H1 (cell line): ENCODE results near the gene TOP1. TPM values are rescaled to one million over a fixed set of nuclear protein-coding genes. Genes with fewer than 3 reads are reported as not detected.

Source experiments
- CTCF ChIA-PET: fragments of 300-600 bp; sonication (Branson Sonifier 250); formaldehyde crosslinking; loops from one replicate; lab custom pipeline; 2021; ENCODE audit not compliant: partially characterized antibody; lab: Charles Lee
- POLR2A ChIA-PET: fragments of 300-600 bp; sonication (Branson Sonifier 250); formaldehyde crosslinking; loops from one replicate; lab custom pipeline; 2021; ENCODE audit warnings: inconsistent platforms; ENCODE audit not compliant: partially characterized antibody; lab: Charles Lee
- DNase-seq, 2 experiments: peaks; one replicate each; pipeline versions ENCODE4 v3.0.0 to v3.0.0-alpha.2; 2010 to 2022; ENCODE audit warnings: low spot score in 2 of 2, low read depth in 1 of 2, mixed read lengths in 1 of 2
- FAIRE-seq: peaks from 2 replicates; lab custom pipeline; 2011; peaks lifted over from hg19 to GRCh38; lab: Jason Lieb, UNC
- H2AFZ ChIP-seq: 2 replicates; pipeline ENCODE4 v1.8.1; 2012; ENCODE audit warnings: low read length, inconsistent platforms
- H2AK5ac ChIP-seq: 2 replicates; pipeline ENCODE4 v1.6.1; 2013; ENCODE audit warnings: low read depth, low read length
- H2BK120ac ChIP-seq: replicated peaks from 2 replicates; pipeline ENCODE3; 2013; ENCODE audit warnings: low read depth, low read length, inconsistent platforms
- H2BK12ac ChIP-seq: 2 replicates; pipeline ENCODE4 v1.6.1; 2013; ENCODE audit warnings: low read depth, low read length
- H2BK15ac ChIP-seq: 2 replicates; pipeline ENCODE4 v1.6.1; 2013; ENCODE audit warnings: low read length
- H2BK20ac ChIP-seq: 2 replicates; pipeline ENCODE4 v1.6.1; 2013; ENCODE audit warnings: low read length
- H2BK5ac ChIP-seq: 2 replicates; pipeline ENCODE4 v1.6.1; 2013; ENCODE audit warnings: low read depth, low read length
- H3K14ac ChIP-seq: 2 replicates; pipeline ENCODE4 v1.6.1; 2013; ENCODE audit warnings: inconsistent platforms; ENCODE audit not compliant: insufficient read length
- H3K18ac ChIP-seq: 2 replicates; pipeline ENCODE4 v1.6.1; 2013; ENCODE audit warnings: low read length; ENCODE audit errors: extremely low read depth
- H3K23ac ChIP-seq: 2 replicates; pipeline ENCODE4 v1.6.1; 2013; ENCODE audit warnings: inconsistent platforms; ENCODE audit not compliant: insufficient read length
- H3K23me2 ChIP-seq: 2 replicates; pipeline ENCODE4 v1.6.1; 2013; ENCODE audit warnings: low read depth, low read length
- H3K27ac ChIP-seq: 2 replicates; pipeline ENCODE4 v1.6.1; 2011; ENCODE audit warnings: low read depth, low read length, inconsistent platforms
- H3K27me3 ChIP-seq, 4 experiments: replicated peaks in 1 of 4; 1 replicate in 1 of 4; 2 replicates in 3 of 4; pipeline versions ENCODE4 v1.6.1 to v1.8.1; 2011 to 2013; ENCODE audit warnings: low read length in 3 of 4, mild to moderate bottlenecking in 3 of 4, inconsistent platforms in 2 of 4, mixed read lengths in 2 of 4, moderate library complexity in 1 of 4; ENCODE audit not compliant: control insufficient read depth in 3 of 4, insufficient read depth in 3 of 4; ENCODE audit errors: extremely low read depth in 1 of 4
- H3K36me3 ChIP-seq, 4 experiments: 2 replicates each; pipeline versions ENCODE4 v1.6.1 to v1.8.1; 2011 to 2013; ENCODE audit warnings: mild to moderate bottlenecking in 4 of 4, low read length in 3 of 4, moderate library complexity in 2 of 4, control low read depth in 1 of 4, inconsistent platforms in 1 of 4; ENCODE audit not compliant: insufficient read depth in 4 of 4, control insufficient read depth in 2 of 4
- H3K4ac ChIP-seq: replicated peaks from 2 replicates; pipeline ENCODE3; 2013; ENCODE audit warnings: low read length, low read depth, mixed read lengths, inconsistent platforms; ENCODE audit not compliant: insufficient read length
- H3K4me1 ChIP-seq, 4 experiments: replicated peaks in 1 of 4; 1 replicate in 1 of 4; 2 replicates in 3 of 4; pipeline versions ENCODE4 v1.6.1 to v1.8.1; 2011 to 2013; ENCODE audit warnings: low read length in 3 of 4, inconsistent platforms in 2 of 4, mixed read lengths in 1 of 4; ENCODE audit not compliant: insufficient read depth in 4 of 4, control insufficient read depth in 3 of 4
- H3K4me2 ChIP-seq, 2 experiments: 2 replicates each; pipeline versions ENCODE4 v1.6.1 to v1.8.1; 2011 to 2013; ENCODE audit warnings: low read depth in 2 of 2, low read length in 2 of 2, control low read depth in 1 of 2, inconsistent platforms in 1 of 2, mild to moderate bottlenecking in 1 of 2; ENCODE audit not compliant: insufficient read depth in 1 of 2
- H3K4me3 ChIP-seq, 4 experiments: fragments of 200-600, 300-600 bp in 1 of 4; sonication (generic), shearing (Covaris generic), sonication (Bioruptor Twin) in 1 of 4; 2 replicates each; pipeline versions ENCODE4 v1.5.1 to v1.8.1; 2011 to 2016; ENCODE audit warnings: low read length in 4 of 4, low read depth in 3 of 4, control low read depth in 2 of 4, inconsistent platforms in 2 of 4, mild to moderate bottlenecking in 2 of 4, mixed read lengths in 1 of 4, moderate library complexity in 1 of 4; ENCODE audit not compliant: insufficient read depth in 2 of 4; ENCODE audit errors: extremely low read depth in 1 of 4
- H3K56ac ChIP-seq: replicated peaks from 2 replicates; pipeline ENCODE3; 2013; ENCODE audit warnings: low read depth, mild to moderate bottlenecking, mixed read lengths, low read length, inconsistent platforms; ENCODE audit not compliant: insufficient read length
- H3K79me1 ChIP-seq: 2 replicates; pipeline ENCODE4 v1.6.1; 2013; ENCODE audit warnings: low read depth, low read length, control low read depth
- H3K79me2 ChIP-seq, 2 experiments: 2 replicates each; pipeline versions ENCODE4 v1.6.1 to v1.8.1; 2012 to 2013; ENCODE audit warnings: low read length in 2 of 2, mild to moderate bottlenecking in 2 of 2, inconsistent platforms in 1 of 2; ENCODE audit not compliant: insufficient read depth in 2 of 2, control insufficient read depth in 1 of 2
- H3K9ac ChIP-seq, 4 experiments: replicated peaks in 1 of 4; 1 replicate in 1 of 4; 2 replicates in 3 of 4; pipeline versions ENCODE4 v1.6.1 to v1.8.1; 2011 to 2013; ENCODE audit warnings: low read depth in 3 of 4, low read length in 3 of 4, control low read depth in 2 of 4, mild to moderate bottlenecking in 2 of 4, moderate library complexity in 2 of 4, inconsistent platforms in 1 of 4; ENCODE audit errors: extremely low read depth in 1 of 4
- H3K9me3 ChIP-seq, 2 experiments: 2 replicates each; pipeline versions ENCODE4 v1.6.1 to v1.8.1; 2012 to 2013; ENCODE audit warnings: mild to moderate bottlenecking in 2 of 2, moderate library complexity in 2 of 2, control low read depth in 1 of 2, inconsistent platforms in 1 of 2, low read depth in 1 of 2, low read length in 1 of 2, mixed read lengths in 1 of 2; ENCODE audit not compliant: insufficient read depth in 2 of 2
- H4K20me1 ChIP-seq, 2 experiments: replicated peaks in 1 of 2; 2 replicates each; pipeline versions ENCODE3 to v1.8.1; 2011 to 2013; ENCODE audit warnings: inconsistent platforms in 2 of 2, low read length in 2 of 2, mild to moderate bottlenecking in 1 of 2; ENCODE audit not compliant: insufficient read depth in 2 of 2, control insufficient read depth in 1 of 2
- H4K5ac ChIP-seq: 2 replicates; pipeline ENCODE4 v1.6.1; 2013; ENCODE audit warnings: low read length, low read depth, mixed read lengths, inconsistent platforms; ENCODE audit not compliant: insufficient read length
- H4K8ac ChIP-seq: 2 replicates; pipeline ENCODE4 v1.8.0; 2013; ENCODE audit warnings: mild to moderate bottlenecking, moderate library complexity, low read length, inconsistent platforms; ENCODE audit not compliant: insufficient read depth; ENCODE audit errors: extremely low read depth
- H4K91ac ChIP-seq: replicated peaks from 2 replicates; pipeline ENCODE3; 2013; ENCODE audit warnings: low read length, mixed read lengths, inconsistent platforms; ENCODE audit not compliant: insufficient read length
- BACH1 ChIP-seq: IDR thresholded peaks from 2 replicates; pipeline ENCODE4 v1.6.1; 2012; ENCODE audit warnings: low read length, improper control_type of control experiment
- EP300 ChIP-seq, 2 experiments: IDR thresholded peaks; 1 replicate in 1 of 2; 2 replicates in 1 of 2; pipeline ENCODE4 v1.6.1; 2011 to 2012; ENCODE audit warnings: low read depth in 2 of 2, low read length in 2 of 2, mild to moderate bottlenecking in 2 of 2, borderline replicate concordance in 1 of 2, inconsistent platforms in 1 of 2, moderate library complexity in 1 of 2
- HDAC2 ChIP-seq, 2 experiments: fragments of 300-600 bp in 1 of 2; sonication (generic) in 1 of 2; IDR thresholded peaks; 2 replicates each; pipeline ENCODE4 v1.6.1; 2011 to 2012; ENCODE audit warnings: low read depth in 2 of 2, low read length in 2 of 2, mild to moderate bottlenecking in 2 of 2, moderate library complexity in 2 of 2, borderline replicate concordance in 1 of 2, inconsistent platforms in 1 of 2
- SIN3A ChIP-seq, 2 experiments: IDR thresholded peaks in 1 of 2; conservative IDR thresholded peaks in 1 of 2; 2 replicates each; pipeline ENCODE4 v1.6.1; 2011 to 2012; ENCODE audit warnings: low read length in 2 of 2, improper control_type of control experiment in 1 of 2, low read depth in 1 of 2, mild to moderate bottlenecking in 1 of 2
- SP1 ChIP-seq: IDR thresholded peaks from 2 replicates; pipeline ENCODE4 v1.6.1; 2011; ENCODE audit warnings: low read depth, low read length
- SP2 ChIP-seq: IDR thresholded peaks from 2 replicates; pipeline ENCODE4 v1.6.1; 2012; ENCODE audit warnings: mild to moderate bottlenecking, low read length, inconsistent platforms
- TEAD4 ChIP-seq: IDR thresholded peaks from 2 replicates; pipeline ENCODE4 v1.6.1; 2012; ENCODE audit warnings: low read depth, low read length, inconsistent platforms, mixed read lengths
- WGBS, 2 experiments: shearing (Covaris generic) in 1 of 2; methylation state at CpG; one replicate each; pipeline versions ENCODE4 v1.1.6 to v1.1.7; 2013 to 2015; ENCODE audit warnings: low lambda C conversion rate in 2 of 2, mixed read lengths in 2 of 2, inconsistent platforms in 1 of 2, low coverage in 1 of 2, missing lambda C conversion rate in 1 of 2; ENCODE audit not compliant: insufficient replicate concordance in 2 of 2, insufficient coverage in 1 of 2, insufficient read length in 1 of 2; ENCODE audit errors: extremely low coverage in 1 of 2, missing lambda C conversion rate in 1 of 2; 5-methylcytosine and 5-hydroxymethylcytosine counted together
- long read RNA-seq, 2 experiments: library from RNA in 1 of 2; library from capped mRNA in 1 of 2; stranded (forward); transcript quantifications; one replicate each; pipeline ENCODE4 v2.0.0, GENCODE V29; 2021; ENCODE audit warnings: inconsistent platforms in 1 of 2
- polyA minus RNA-seq, 3 experiments: library from RNA; depleted of rRNA, polyadenylated mRNA; stranded (reverse); fragments of >200 nt; gene quantifications; 1 replicate in 2 of 3; 2 replicates in 1 of 3; pipeline ENCODE4 v1.2.3, GENCODE V29; 2011
- polyA plus RNA-seq, 7 experiments: library from polyadenylated mRNA; depleted of rRNA in 3 of 7; stranded (reverse) in 5 of 7; unstranded in 2 of 7; fragments of >200 nt in 5 of 7; fragments of 200-250 nt in 2 of 7; gene quantifications; 1 replicate in 5 of 7; 2 replicates in 1 of 7; 4 replicates in 1 of 7; pipeline versions ENCODE4 v1.2.1 to v1.2.3, GENCODE V29; 2011 to 2013; ENCODE audit warnings: missing spikeins in 2 of 7, mixed read lengths in 2 of 7
- total RNA-seq: library from RNA; stranded (reverse); fragmentation: NEBNext Ultra II Directional; extraction: Animal tissue kit (Norgen Biotek cat#: 25700); gene quantifications from 2 replicates; pipeline ENCODE4 v1.2.1, GENCODE V29; 2021

The TOP1 gene
- 108 and 114 TPM in 2 replicates for total RNA-seq
- 5.9 and 7.4 TPM in 2 replicates for polyA plus RNA-seq (2011; rRNA removed)
- polyA plus RNA-seq (2011; cell fraction: cytosol; rRNA removed) = 15.2 TPM
- polyA plus RNA-seq (2011; cell fraction: nucleus; rRNA removed) = 9.0 TPM
- polyA plus RNA-seq (2012, experiment 1 of 2) = 56.8 to 90.7 TPM (median 64.1 TPM) in 4 replicates
- polyA plus RNA-seq (2012, experiment 2 of 2) = 7.1 TPM
- 112 TPM for polyA plus RNA-seq (2013, experiment 1 of 2)
- 105 TPM for polyA plus RNA-seq (2013, experiment 2 of 2)
- 9.0 and 13.1 TPM in 2 replicates for polyA minus RNA-seq (2011; rRNA and poly(A)+ RNA removed)
- 28.2 TPM for polyA minus RNA-seq (2011; cell fraction: cytosol; rRNA and poly(A)+ RNA removed)
- 24.8 TPM for polyA minus RNA-seq (2011; cell fraction: nucleus; rRNA and poly(A)+ RNA removed)
- long read RNA-seq, experiment 1, transcript TOP1-201 (21 exons, 3,738 nt) = major isoform, 5 of 113 reads
- long read RNA-seq, experiment 1, partial matches to known transcripts = 106 of 113 reads
- long read RNA-seq, experiment 1, other reads (novel, unspliced or antisense) = 2 of 113 reads
- long read RNA-seq, experiment 2, partial matches to known transcripts = 7 of 8 reads
- long read RNA-seq, experiment 2, other reads (novel, unspliced or antisense) = 1 of 8 reads

- peaks cover 14 to 44% of the 10 kb centered on the region in 2 experiments for H3K79me2 ChIP-seq
- POLR2A ChIA-PET = interaction anchor here (0.9 to 3.1 kb wide), 13 partner anchors 9 to 109 kb away, joined by 3 to 15 read pairs (median 5); partner anchors contain the start of gene PLCG1
- no peak within 1 kb of the TSS for H3K4ac ChIP-seq
- H3K4me2 ChIP-seq = peak within 1 kb of the TSS; percentile 71 to 90
- H4K8ac ChIP-seq = peak within 1 kb of the TSS; percentile 98
- peaks cover 0 to 6% (median 3%) of the 10 kb centered on the region in 4 experiments; a peak in 3 of 8 replicates for H3K36me3 ChIP-seq
- peak within 1 kb of the TSS; percentile 49; the same call in 1 of the 2 replicates for H2AFZ ChIP-seq
- no peak within 1 kb of the TSS for H3K23ac ChIP-seq
- no peak for FAIRE-seq
- H2AK5ac ChIP-seq = no peak within 1 kb of the TSS
- H2BK15ac ChIP-seq = no peak within 1 kb of the TSS
- WGBS, 2 experiments = 1% methylated on average over 75 of the region's 85 CpGs; no CpG with 5 or more reads in 1 of the 2 experiments
- H3K4me1 ChIP-seq = peaks cover 3 to 9% (median 7%) of the 10 kb centered on the region in 4 experiments; a peak in 4 of 7 replicates
- peaks cover 6% of the 10 kb centered on the region for H3K79me1 ChIP-seq
- peak within 1 kb of the TSS; percentile 56; the same call in 1 of the 2 replicates for H3K18ac ChIP-seq
- H2BK20ac ChIP-seq = no peak within 1 kb of the TSS
- peak; percentile 100 for DNase-seq
- H4K5ac ChIP-seq = peak within 1 kb of the TSS; percentile 81
- H3K4me3 ChIP-seq = peak within 1 kb of the TSS; percentile 56 to 97 (median 67)
- peaks cover 24 to 28% of the 10 kb centered on the region in 2 experiments for H4K20me1 ChIP-seq
- no peaks in the 10 kb centered on the region for H3K9me3 ChIP-seq
- peak within 1 kb of the TSS; percentile 93 for H3K27ac ChIP-seq
- H3K9ac ChIP-seq = peak within 1 kb of the TSS; percentile 76 to 99 (median 90)
- H3K56ac ChIP-seq = no peak within 1 kb of the TSS
- peak within 1 kb of the TSS; percentile 76; the same call in 1 of the 2 replicates for H2BK5ac ChIP-seq
- peaks cover 3% of the 10 kb centered on the region for H3K23me2 ChIP-seq
- CTCF ChIA-PET = interaction anchor here (1.3 to 2.3 kb wide), 2 partner anchors 16 to 37 kb away, joined by 3 to 9 read pairs; no protein-coding TSS in a partner anchor
- no peak within 1 kb of the TSS for H3K14ac ChIP-seq
- H2BK120ac ChIP-seq = no peak within 1 kb of the TSS
- H4K91ac ChIP-seq = no peak within 1 kb of the TSS
- H2BK12ac ChIP-seq = peak within 1 kb of the TSS; percentile 30; the same call in 1 of the 2 replicates
- peaks cover 0 to 24% (median 10%) of the 10 kb centered on the region in 4 experiments; a peak in 3 of 7 replicates for H3K27me3 ChIP-seq
- TF ChIP-seq TEAD4 = no peak
- 0 out of 3 replicates have a peak, but pooled peaks of 1 of the 2 experiments have one; percentile 45 for TF ChIP-seq EP300 (IDR thresholded peaks at IDR 0.05; ENCODE audit: borderline replicate concordance in 1 of 2, low read depth in 2 of 2, low read length in 2 of 2)
- TF ChIP-seq SIN3A (conservative IDR thresholded peaks at IDR 0.05 in 1 of 2, IDR thresholded peaks at IDR 0.05 in 1 of 2; ENCODE audit: low read depth in 1 of 2, low read length in 2 of 2) = peak; percentile 62 to 80; a peak in 1 of 4 replicates
- no peak for TF ChIP-seq HDAC2 (IDR thresholded peaks at IDR 0.05; ENCODE audit: borderline replicate concordance in 1 of 2, low read depth in 2 of 2, low read length in 2 of 2)
- TF ChIP-seq BACH1 = no peak
- TF ChIP-seq SP2 = no peak
- 0 out of 2 replicates have a peak, but pooled peaks have one; percentile 13 for TF ChIP-seq SP1
These were observed at the start of gene TOP1 for GRCh38 chr20:41028359-41029149. TSS of gene TOP1 (plus strand) at chr20:41028822. CDS start at chr20:41029068, 246 bp downstream.
